SU-DHL-6 (cell line): ENCODE data around the gene TBC1D10A.

Experiments
- H2AFZ ChIP-seq: fragments of 200-600 bp; sonication (generic); 2 replicates; pipeline ENCODE4 v1.6.1; 2014; ENCODE audit warnings: low read depth, mild to moderate bottlenecking, moderate library complexity, mixed read lengths, antibody characterized with exemption, low read length; ENCODE audit not compliant: severe bottlenecking
- H3F3A ChIP-seq: fragments of 200-600 bp; shearing (Covaris generic); 2 replicates; pipeline ENCODE4 v1.6.0; 2016; ENCODE audit warnings: antibody characterized with exemption, mild to moderate bottlenecking; ENCODE audit not compliant: insufficient read depth
- H3K27ac ChIP-seq: fragments of 200-600 bp; sonication (generic); 2 replicates; pipeline ENCODE4 v1.5.1; 2016; ENCODE audit warnings: low read depth, mild to moderate bottlenecking, low read length, moderate library complexity, mixed read lengths
- H3K27me3 ChIP-seq: fragments of 200-600 bp; sonication (generic), shearing (Covaris generic); 2 replicates; pipeline ENCODE4 v1.6.0; 2014; ENCODE audit warnings: mild to moderate bottlenecking, low read length
- H3K36me3 ChIP-seq: fragments of 200-600 bp; sonication (generic); 2 replicates; pipeline ENCODE4 v1.6.1; 2014; ENCODE audit warnings: mild to moderate bottlenecking, low read length, mixed read lengths
- H3K4me2 ChIP-seq: fragments of 300-600, 200-600 bp; shearing (Covaris generic), sonication (generic); 2 replicates; pipeline ENCODE4 v1.6.0; 2014; ENCODE audit warnings: low read length, low read depth, mild to moderate bottlenecking; ENCODE audit not compliant: poor library complexity, severe bottlenecking
- H3K4me3 ChIP-seq: fragments of 200-600 bp; sonication (generic); 2 replicates; pipeline ENCODE4 v1.5.1; 2014; ENCODE audit warnings: antibody characterized with exemption, low read length, mild to moderate bottlenecking, mixed read lengths; ENCODE audit not compliant: insufficient read depth, poor library complexity, severe bottlenecking
- H3K79me2 ChIP-seq: fragments of 200-600 bp; sonication (generic); 2 replicates; pipeline ENCODE4 v1.6.1; 2014; ENCODE audit warnings: mild to moderate bottlenecking, low read length, moderate library complexity; ENCODE audit not compliant: insufficient read depth
- H3K9ac ChIP-seq: fragments of 200-600 bp; sonication (generic); 2 replicates; pipeline ENCODE4 v1.7.0; 2014; ENCODE audit warnings: mild to moderate bottlenecking, low read length
- H3K9me2 ChIP-seq: fragments of 200-600 bp; sonication (generic); replicated peaks from 2 replicates; pipeline ENCODE4 v1.6.1; 2014; ENCODE audit warnings: low read length; ENCODE audit not compliant: insufficient read depth
- H3K9me3 ChIP-seq: fragments of 200-600 bp; sonication (generic); 2 replicates; pipeline ENCODE4 v1.6.1; 2014; ENCODE audit warnings: low read length, mixed read lengths; ENCODE audit not compliant: insufficient read depth
- H4K20me1 ChIP-seq: fragments of 200-600 bp; sonication (generic); 2 replicates; pipeline ENCODE4 v1.6.1; 2014; ENCODE audit warnings: low read depth, mild to moderate bottlenecking, antibody characterized with exemption, low read length, moderate library complexity, mixed read lengths
- EZH2phosphoT487 ChIP-seq: fragments of 200-600 bp; sonication (generic), shearing (Covaris generic); conservative IDR thresholded peaks from 2 replicates; pipeline ENCODE4 v1.6.1; 2018; ENCODE audit warnings: mild to moderate bottlenecking, antibody characterized with exemption, low read length, moderate library complexity, mixed read lengths
- TF ChIP-seq, protein P1 (sequence below): fragments of 200-600 bp; sonication (generic); IDR thresholded peaks from one replicate; pipeline ENCODE4 v1.5.1; 2017; ENCODE audit warnings: antibody characterized with exemption, mild to moderate bottlenecking, low read length, moderate library complexity; ENCODE audit not compliant: insufficient read depth, poor library complexity, severe bottlenecking

TBC1D10A gene

DNA sequence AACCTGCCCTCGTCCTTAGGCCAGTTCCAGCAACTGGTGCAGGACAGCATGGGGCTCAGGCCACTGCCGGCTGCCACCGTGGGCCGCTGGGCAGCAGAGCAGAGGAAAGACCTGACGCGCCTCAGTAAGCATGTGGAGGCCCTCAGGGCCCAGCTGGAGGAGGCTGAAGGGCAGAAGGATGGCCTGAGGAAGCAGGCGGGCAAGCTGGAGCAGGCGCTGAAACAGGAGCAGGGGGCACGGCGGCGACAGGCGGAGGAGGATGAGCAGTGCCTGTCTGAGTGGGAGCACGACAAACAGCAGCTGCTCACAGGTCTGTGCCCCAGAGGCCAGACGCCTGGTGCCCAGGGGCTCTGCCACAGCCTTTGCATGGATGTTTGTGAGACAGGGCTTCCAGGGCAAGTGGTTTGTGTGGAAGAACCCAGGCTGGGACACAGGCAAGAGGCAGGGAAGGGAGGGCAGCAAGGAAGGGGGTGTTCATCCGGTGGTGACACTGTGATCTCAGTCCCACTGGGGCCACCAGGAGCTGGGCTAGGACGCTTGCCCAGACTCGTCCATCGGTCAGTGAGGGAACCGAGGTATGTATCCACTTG, 44.0 kb upstream of the TBC1D10A start:
- H3K4me3 ChIP-seq, result no peak overlapping the region
- H3K27ac ChIP-seq, result no peak overlapping the region
- no peaks in the 10 kb centered on the region for H3F3A ChIP-seq
- no peaks in the 10 kb centered on the region for H3K36me3 ChIP-seq
- no peak overlapping the region for H3K9ac ChIP-seq
- H3K79me2 ChIP-seq, result no peaks in the 10 kb centered on the region
- TF ChIP-seq, protein P1, sequence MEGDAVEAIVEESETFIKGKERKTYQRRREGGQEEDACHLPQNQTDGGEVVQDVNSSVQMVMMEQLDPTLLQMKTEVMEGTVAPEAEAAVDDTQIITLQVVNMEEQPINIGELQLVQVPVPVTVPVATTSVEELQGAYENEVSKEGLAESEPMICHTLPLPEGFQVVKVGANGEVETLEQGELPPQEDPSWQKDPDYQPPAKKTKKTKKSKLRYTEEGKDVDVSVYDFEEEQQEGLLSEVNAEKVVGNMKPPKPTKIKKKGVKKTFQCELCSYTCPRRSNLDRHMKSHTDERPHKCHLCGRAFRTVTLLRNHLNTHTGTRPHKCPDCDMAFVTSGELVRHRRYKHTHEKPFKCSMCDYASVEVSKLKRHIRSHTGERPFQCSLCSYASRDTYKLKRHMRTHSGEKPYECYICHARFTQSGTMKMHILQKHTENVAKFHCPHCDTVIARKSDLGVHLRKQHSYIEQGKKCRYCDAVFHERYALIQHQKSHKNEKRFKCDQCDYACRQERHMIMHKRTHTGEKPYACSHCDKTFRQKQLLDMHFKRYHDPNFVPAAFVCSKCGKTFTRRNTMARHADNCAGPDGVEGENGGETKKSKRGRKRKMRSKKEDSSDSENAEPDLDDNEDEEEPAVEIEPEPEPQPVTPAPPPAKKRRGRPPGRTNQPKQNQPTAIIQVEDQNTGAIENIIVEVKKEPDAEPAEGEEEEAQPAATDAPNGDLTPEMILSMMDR, result no peak
- TF ChIP-seq EZH2phosphoT487, result no peak
- no peaks in the 10 kb centered on the region for H3K9me2 ChIP-seq
- H2AFZ ChIP-seq, result no peak overlapping the region
- no peaks in the 10 kb centered on the region for H3K9me3 ChIP-seq
- no peaks in the 10 kb centered on the region for H4K20me1 ChIP-seq
- H3K4me2 ChIP-seq, result no peak overlapping the region
- H3K27me3 ChIP-seq, result no peaks in the 10 kb centered on the region

- Histone ChIP-seq H3K79me2 (no peaks in the 10 kb centered on the region), H3K36me3 (no peaks in the 10 kb centered on the region), H2AFZ (no peak overlapping the region), H3K27me3 (no peaks in the 10 kb centered on the region), H3K9ac (no peak overlapping the region), H3F3A (no peaks in the 10 kb centered on the region), H3K4me2 (no peak overlapping the region), H3K9me3 (no peaks in the 10 kb centered on the region), H3K4me3 (no peak overlapping the region), H3K27ac (no peak overlapping the region), H4K20me1 (no peaks in the 10 kb centered on the region), H3K9me2 (no peaks in the 10 kb centered on the region)
- no peak for TF ChIP-seq EZH2phosphoT487
- TF ChIP-seq, protein P1, result no peak
Observed at GRCh38 chr22:30368420-30368819, 41.7 kb upstream of the TBC1D10A start.

DNA sequence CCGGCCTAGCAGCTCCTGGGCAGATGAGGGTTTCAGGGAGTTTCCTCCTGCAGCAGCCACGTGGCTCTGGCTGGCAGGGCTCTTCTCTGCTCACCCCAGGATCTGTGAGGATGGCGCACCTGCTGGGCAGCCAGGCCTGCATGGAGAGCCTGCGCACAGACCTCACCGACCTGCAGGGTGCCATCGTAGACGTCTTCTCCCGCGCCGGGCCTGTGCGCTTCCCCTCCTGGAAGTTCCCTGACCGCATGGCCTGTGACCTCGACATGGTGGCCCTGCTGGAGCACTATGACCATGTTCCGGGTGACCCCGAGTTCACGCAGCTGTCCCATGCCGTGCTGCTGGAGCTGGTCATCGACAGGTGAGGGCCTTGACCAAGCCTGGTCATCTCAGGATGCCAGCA, 39.1 kb upstream of the TBC1D10A start:
- no peaks in the 10 kb centered on the region for H3K9me2 ChIP-seq
- no peak overlapping the region for H3K27ac ChIP-seq
- H3K4me2 ChIP-seq, result no peak overlapping the region
- no peak overlapping the region for H3K9ac ChIP-seq
- H3K9me3 ChIP-seq, result no peaks in the 10 kb centered on the region
- H3K27me3 ChIP-seq, result no peaks in the 10 kb centered on the region
- TF ChIP-seq EZH2phosphoT487, result no peak
- TF ChIP-seq, protein P1, result no peak
- H3K79me2 ChIP-seq, result no peaks in the 10 kb centered on the region
- no peak overlapping the region for H3K4me3 ChIP-seq
- H3K36me3 ChIP-seq, result no peaks in the 10 kb centered on the region
- no peaks in the 10 kb centered on the region for H3F3A ChIP-seq
- H4K20me1 ChIP-seq, result no peaks in the 10 kb centered on the region
- no peak overlapping the region for H2AFZ ChIP-seq
